IPS-NIHi7 (cell line): ENCODE results near the gene DOCK1.

Experiments used
- DNase-seq: peaks from one replicate; pipeline ENCODE4 v3.0.0; 2012; ENCODE audit warnings: mixed read lengths; ENCODE audit errors: extremely low spot score

Gene DOCK1

GRCh38 chr10:126950401-126951105 is 45.3 kb downstream of the DOCK1 start:
- DNase-seq = no peak

- no peak for DNase-seq
Measured at GRCh38 chr10:126953886-126954285, 48.7 kb downstream of the DOCK1 start.

GRCh38 chr10:126955396-126955795 is 50.2 kb downstream of the DOCK1 start:
- no peak for DNase-seq

GRCh38 chr10:126955934-126956711 is 50.9 kb downstream of the DOCK1 start:
- no peak for DNase-seq

- DNase-seq = no peak
Measured at GRCh38 chr10:126956712-126957108, 51.5 kb downstream of the DOCK1 start.

GRCh38 chr10:126957111-126957510 is 51.9 kb downstream of the DOCK1 start:
- no peak for DNase-seq

GRCh38 chr10:126959431-126959830 is 54.2 kb downstream of the DOCK1 start:
- no peak for DNase-seq

- no peak for DNase-seq
Measured at GRCh38 chr10:126959906-126960685, 54.9 kb downstream of the DOCK1 start.

GRCh38 chr10:126963354-126963753 is 58.1 kb downstream of the DOCK1 start:
- DNase-seq = no peak

GRCh38 chr10:126964190-126964589 is 59.0 kb downstream of the DOCK1 start:
- DNase-seq = no peak

- no peak for DNase-seq
Measured at GRCh38 chr10:126966938-126967337, 61.7 kb downstream of the DOCK1 start.

GRCh38 chr10:126969310-126969709 is 64.1 kb downstream of the DOCK1 start:
- DNase-seq = peak; percentile 76

GRCh38 chr10:126972635-126973414 is 67.6 kb downstream of the DOCK1 start:
- DNase-seq = no peak

- DNase-seq = no peak
Measured at GRCh38 chr10:126975221-126975620, 70.0 kb downstream of the DOCK1 start.

GRCh38 chr10:126977216-126977615 is 72.0 kb downstream of the DOCK1 start:
- no peak for DNase-seq

- no peak for DNase-seq
Measured at GRCh38 chr10:126979311-126979710, 74.1 kb downstream of the DOCK1 start.

- no peak for DNase-seq
Measured at GRCh38 chr10:126993208-126993607, 88.0 kb downstream of the DOCK1 start.

- DNase-seq = no peak
Measured at GRCh38 chr10:126997801-126998590, 92.8 kb downstream of the DOCK1 start.

GRCh38 chr10:127000598-127000997 is 95.4 kb downstream of the DOCK1 start:
- DNase-seq = no peak

- DNase-seq = no peak
Measured at GRCh38 chr10:127003032-127003685, 97.9 kb downstream of the DOCK1 start.
